SK-N-SH treated with all-trans-retinoic acid at 6 μM for 48 hours (cell line): ENCODE measurements around the gene ZC3H15.

Experiments
- CSDC2 ChIP-seq: fragments of 250-450 bp; sonication (Bioruptor Pico); IDR thresholded peaks from 2 replicates; pipeline ENCODE4 v1.5.0; 2020; ENCODE audit warnings: mild to moderate bottlenecking, moderate library complexity
- GLIS3 ChIP-seq: fragments of 250-450 bp; sonication (Bioruptor Pico); IDR thresholded peaks from 2 replicates; pipeline ENCODE4 v1.5.0; 2020; ENCODE audit warnings: mild to moderate bottlenecking, moderate library complexity
- OSR1 ChIP-seq: fragments of 250-450 bp; sonication (Bioruptor Pico); IDR thresholded peaks from 2 replicates; pipeline ENCODE4 v1.8.0; 2022; ENCODE audit warnings: moderate library complexity, mild to moderate bottlenecking, inconsistent platforms
- PATZ1 ChIP-seq: fragments of 250-450 bp; sonication (Bioruptor Pico); IDR thresholded peaks from 2 replicates; pipeline ENCODE4 v1.8.0; 2020; ENCODE audit warnings: mild to moderate bottlenecking, moderate library complexity, borderline replicate concordance
- POU6F1 ChIP-seq: fragments of 250-450 bp; sonication (Bioruptor Pico); IDR thresholded peaks from 2 replicates; pipeline ENCODE4 v1.8.0; 2021; ENCODE audit warnings: low read depth, mild to moderate bottlenecking, moderate library complexity, borderline replicate concordance
- ZC3H10 ChIP-seq: fragments of 250-450 bp; sonication (Bioruptor Pico); IDR thresholded peaks from 2 replicates; pipeline ENCODE4 v1.5.1; 2021; ENCODE audit warnings: mild to moderate bottlenecking, moderate library complexity
- ZFP30 ChIP-seq: fragments of 450-650 bp; formaldehyde crosslinking; IDR thresholded peaks from 2 replicates; pipeline ENCODE4 v1.5.0; 2022; ENCODE audit warnings: mild to moderate bottlenecking, moderate library complexity
- ZNF565 ChIP-seq: fragments of 450-650 bp; formaldehyde crosslinking; conservative IDR thresholded peaks from 2 replicates; pipeline ENCODE4 v1.5.0; 2020; ENCODE audit warnings: low read depth, mild to moderate bottlenecking, moderate library complexity
- ZNF70 ChIP-seq: fragments of 450-650 bp; formaldehyde crosslinking; IDR thresholded peaks from 2 replicates; pipeline ENCODE4 v1.5.0; 2020; ENCODE audit warnings: mild to moderate bottlenecking, moderate library complexity

- TF ChIP-seq OSR1 (CRISPR knock-in tag): no peak
- no peak for TF ChIP-seq PATZ1 (CRISPR knock-in tag)
- no peak for TF ChIP-seq ZC3H10 (CRISPR knock-in tag)
- TF ChIP-seq CSDC2 (CRISPR knock-in tag): no peak
- no peak for TF ChIP-seq ZNF70 (CRISPR knock-in tag)
- TF ChIP-seq ZFP30: no peak
- no peak for TF ChIP-seq GLIS3 (CRISPR knock-in tag)
- no peak for TF ChIP-seq ZNF565 (CRISPR knock-in tag)
- TF ChIP-seq POU6F1 (CRISPR knock-in tag): no peak
These were observed 27.1 kb upstream of the ZC3H15 start for GRCh38 chr2:186459009-186459408.
